CD14-positive monocyte (primary cell): Measurements from ENCODE around the gene MFNG. TPM values are rescaled to one million over a fixed set of nuclear protein-coding genes. Genes with fewer than 3 reads are reported as not detected.
A peak's percentile ranks its signal among the peaks of the same experiment; 100 is the strongest.

Experiments
- DNase-seq, 3 donors: peaks; one replicate each; pipeline ENCODE4 v3.0.0-alpha.2; 2011 to 2022
- H2AFZ ChIP-seq: 2 replicates; pipeline ENCODE4 v1.6.0; 2012; ENCODE audit warnings: mild to moderate bottlenecking, low read depth, low read length, inconsistent platforms; ENCODE audit not compliant: insufficient read depth, poor library complexity, severe bottlenecking
- H3K27ac ChIP-seq, 2 donors: 1 replicate in 1 of 2; 2 replicates in 1 of 2; pipeline ENCODE4 v1.5.1; 2012 to 2013; ENCODE audit warnings: low read length in 2 of 2, control low read depth in 1 of 2, inconsistent platforms in 1 of 2, low read depth in 1 of 2, mild to moderate bottlenecking in 1 of 2
- H3K27me3 ChIP-seq, 2 donors: one replicate each; pipeline versions ENCODE4 v1.6.0 to v1.6.1; 2011 to 2013; ENCODE audit warnings: low read length in 2 of 2; ENCODE audit not compliant: control insufficient read depth in 2 of 2, insufficient read depth in 2 of 2
- H3K36me3 ChIP-seq, 2 donors: replicated peaks in 1 of 2; 1 replicate in 1 of 2; 2 replicates in 1 of 2; pipeline versions ENCODE4 v1.5.1 to v1.6.1; 2012 to 2013; ENCODE audit warnings: low read length in 2 of 2, control low read depth in 1 of 2, inconsistent platforms in 1 of 2, mild to moderate bottlenecking in 1 of 2; ENCODE audit not compliant: insufficient read depth in 2 of 2, control insufficient read depth in 1 of 2
- H3K4me1 ChIP-seq, 2 donors: 1 replicate in 1 of 2; 2 replicates in 1 of 2; pipeline versions ENCODE4 v1.5.1 to v1.6.1; 2012 to 2013; ENCODE audit warnings: low read length in 2 of 2, control low read depth in 1 of 2, inconsistent platforms in 1 of 2, mild to moderate bottlenecking in 1 of 2, moderate library complexity in 1 of 2; ENCODE audit not compliant: insufficient read depth in 2 of 2, control insufficient read depth in 1 of 2
- H3K4me2 ChIP-seq: replicated peaks from 2 replicates; pipeline ENCODE3; 2012; ENCODE audit warnings: low read length, moderate library complexity, mild to moderate bottlenecking; ENCODE audit not compliant: poor library complexity, severe bottlenecking; ENCODE audit errors: extremely low read depth
- H3K4me3 ChIP-seq, 3 experiments: fragments of 200-600 bp in 1 of 3; sonication (generic) in 1 of 3; replicated peaks in 1 of 3; 1 replicate in 2 of 3; 2 replicates in 1 of 3; pipeline ENCODE4 v1.5.1; 2011 to 2013; ENCODE audit warnings: low read length in 3 of 3, mild to moderate bottlenecking in 3 of 3, control low read depth in 2 of 3, low read depth in 2 of 3, inconsistent platforms in 1 of 3, moderate library complexity in 1 of 3
- H3K79me2 ChIP-seq: 2 replicates; pipeline ENCODE4 v1.6.0; 2012; ENCODE audit warnings: mild to moderate bottlenecking, control low read depth, inconsistent platforms, low read length, moderate library complexity; ENCODE audit not compliant: insufficient read depth
- H3K9ac ChIP-seq: 2 replicates; pipeline ENCODE4 v1.6.0; 2017; ENCODE audit warnings: low read length, mild to moderate bottlenecking; ENCODE audit not compliant: insufficient read depth, poor library complexity, severe bottlenecking
- H3K9me3 ChIP-seq, 2 donors: replicated peaks in 1 of 2; 1 replicate in 1 of 2; 2 replicates in 1 of 2; pipeline versions ENCODE4 v1.5.1 to v1.6.1; 2012 to 2013; ENCODE audit warnings: low read length in 2 of 2, control low read depth in 1 of 2; ENCODE audit not compliant: control insufficient read depth in 1 of 2, insufficient read depth in 1 of 2
- H4K20me1 ChIP-seq: 2 replicates; pipeline ENCODE4 v1.6.0; 2012; ENCODE audit warnings: mild to moderate bottlenecking, low read length, control low read depth, moderate library complexity; ENCODE audit not compliant: insufficient read depth
- H3K27ac Mint-ChIP-seq, 7 donors: one replicate each; pipeline ENCODE4 v1.8.0; 2020; ENCODE audit warnings: mild to moderate bottlenecking in 7 of 7, mixed read lengths in 7 of 7, moderate library complexity in 6 of 7, inconsistent platforms in 2 of 7
- H3K27me3 Mint-ChIP-seq, 3 donors: one replicate each; pipeline ENCODE4 v1.8.0; 2021 to 2022; ENCODE audit warnings: low read depth in 3 of 3, mild to moderate bottlenecking in 3 of 3, mixed read lengths in 3 of 3, moderate library complexity in 3 of 3, inconsistent platforms in 1 of 3
- H3K36me3 Mint-ChIP-seq, 2 donors: one replicate each; pipeline ENCODE4 v1.8.0; 2020; ENCODE audit warnings: mixed read lengths in 2 of 2, inconsistent platforms in 1 of 2, mild to moderate bottlenecking in 1 of 2
- H3K4me1 Mint-ChIP-seq: one replicate; pipeline ENCODE4 v1.8.0; 2020; ENCODE audit warnings: mild to moderate bottlenecking, mixed read lengths
- H3K4me3 Mint-ChIP-seq, 2 donors: one replicate each; pipeline ENCODE4 v1.8.0; 2020; ENCODE audit warnings: mild to moderate bottlenecking in 2 of 2, mixed read lengths in 2 of 2, moderate library complexity in 1 of 2
- H3K9me3 Mint-ChIP-seq, 7 donors: one replicate each; pipeline ENCODE4 v1.8.0; 2020 to 2022; ENCODE audit warnings: mixed read lengths in 7 of 7, mild to moderate bottlenecking in 6 of 7, moderate library complexity in 6 of 7, inconsistent platforms in 2 of 7
- CTCF ChIP-seq: fragments of 200-600 bp; IDR thresholded peaks from one replicate; pipeline ENCODE4 v1.8.0; 2022; ENCODE audit warnings: antibody characterized with exemption, mild to moderate bottlenecking
- WGBS: methylation state at CpG from one replicate; pipeline ENCODE4 v1.1.5; 2013; ENCODE audit warnings: missing lambda C conversion rate; ENCODE audit not compliant: insufficient coverage; 5-methylcytosine and 5-hydroxymethylcytosine counted together
- intact Hi-C, 2 donors: fragments of 100-400 bp; cut with micrococcal nuclease; formaldehyde crosslinking; loops; one replicate each; pipeline versions ENCODE4 v1.15.0 to v1.15.1; 2023
- polyA plus RNA-seq, 3 donors: library from polyadenylated mRNA; depleted of rRNA in 1 of 3; unstranded in 2 of 3; stranded (reverse) in 1 of 3; fragments of 300-500 nt in 2 of 3; fragments of >200 nt in 1 of 3; fragmentation: Illumina TruSeq in 2 of 3; gene quantifications; 1 replicate in 2 of 3; 2 replicates in 1 of 3; pipeline ENCODE4 v1.2.3, GENCODE V29; 2012 to 2021

The MFNG gene
- polyA plus RNA-seq, 3 donors: 84.1 to 196 (median 181) TPM

- Histone ChIP-seq H3K9ac (peak overlapping the region; percentile 15), H3K4me2 (peak overlapping the region; percentile 60), H3K27me3 (peaks cover 27 to 67% of the 10 kb centered on the region in 2 donors), H3K4me3 (no peak overlapping the region), H3K79me2 (no peaks in the 10 kb centered on the region), H3K4me1 (peaks cover 4 to 13% of the 10 kb centered on the region in 2 donors), H4K20me1 (no peaks in the 10 kb centered on the region), H3K27ac (no peak overlapping the region), H3K36me3 (no peaks in the 10 kb centered on the region), H3K9me3 (peaks cover 0 to 14% of the 10 kb centered on the region in 2 donors), H2AFZ (no peak overlapping the region)
- 1% methylated on average over 20 of the region's 24 CpGs for WGBS
- no peak overlapping the region for H3K27ac Mint-ChIP-seq
- peaks cover 0 to 16% (median 6%) of the 10 kb centered on the region in 7 donors for H3K9me3 Mint-ChIP-seq
- H3K4me1 Mint-ChIP-seq: peaks cover 16% of the 10 kb centered on the region
- peaks cover 0 to 8% of the 10 kb centered on the region in 2 donors for H3K36me3 Mint-ChIP-seq
- intact Hi-C loops: no loop called here
- DNase-seq: no peak
- peak overlapping the region in 1 of 2 donors; percentile 84 for H3K4me3 Mint-ChIP-seq
- peaks cover 59 to 72% (median 64%) of the 10 kb centered on the region in 3 donors for H3K27me3 Mint-ChIP-seq
- no peak for TF ChIP-seq CTCF
These were observed 59.5 kb downstream of the MFNG start for GRCh38 chr22:37426706-37427134.

GRCh38 chr22:37425800-37426705 is 60.1 kb downstream of the MFNG start:
- Histone ChIP-seq H2AFZ (no peak overlapping the region), H3K27me3 (peaks cover 27 to 74% of the 10 kb centered on the region in 2 donors), H3K9me3 (peaks cover 0 to 14% of the 10 kb centered on the region in 2 donors), H3K79me2 (no peaks in the 10 kb centered on the region), H3K27ac (no peak overlapping the region), H3K4me3 (no peak overlapping the region), H3K36me3 (no peaks in the 10 kb centered on the region), H3K9ac (no peak overlapping the region), H3K4me2 (no peak overlapping the region), H4K20me1 (no peaks in the 10 kb centered on the region), H3K4me1 (peaks cover 11 to 19% of the 10 kb centered on the region in 2 donors)
- WGBS: 51% methylated on average over 39 of the region's 43 CpGs
- DNase-seq: no peak
- peaks cover 64 to 76% (median 70%) of the 10 kb centered on the region in 3 donors for H3K27me3 Mint-ChIP-seq
- TF ChIP-seq CTCF: no peak
- H3K4me1 Mint-ChIP-seq: peaks cover 23% of the 10 kb centered on the region
- peaks cover 0 to 15% (median 6%) of the 10 kb centered on the region in 7 donors for H3K9me3 Mint-ChIP-seq
- H3K27ac Mint-ChIP-seq: peak overlapping the region in 1 of 7 donors; percentile 82
- H3K4me3 Mint-ChIP-seq: peak overlapping the region in 1 of 2 donors; percentile 84
- intact Hi-C loops: no loop called here
- H3K36me3 Mint-ChIP-seq: peaks cover 0 to 8% of the 10 kb centered on the region in 2 donors
